A673 (cell line): ENCODE results near the gene EXOSC10.

Experiments
- EZH2 ChIP-seq: fragments of 200-600 bp; sonication (generic); IDR thresholded peaks from 2 replicates; pipeline ENCODE4 v1.6.1; 2017; ENCODE audit warnings: borderline replicate concordance, low read depth, mild to moderate bottlenecking, mixed read lengths, antibody characterized with exemption, low read length; ENCODE audit not compliant: poor library complexity, severe bottlenecking
- TF ChIP-seq, protein P1 (sequence below): fragments of 300-800, 200-600 bp; sonication (generic); conservative IDR thresholded peaks from 2 replicates; pipeline ENCODE4 v1.5.1; 2017; ENCODE audit warnings: low read depth, mild to moderate bottlenecking, antibody characterized with exemption, low read length, moderate library complexity, mixed read lengths

DNA sequence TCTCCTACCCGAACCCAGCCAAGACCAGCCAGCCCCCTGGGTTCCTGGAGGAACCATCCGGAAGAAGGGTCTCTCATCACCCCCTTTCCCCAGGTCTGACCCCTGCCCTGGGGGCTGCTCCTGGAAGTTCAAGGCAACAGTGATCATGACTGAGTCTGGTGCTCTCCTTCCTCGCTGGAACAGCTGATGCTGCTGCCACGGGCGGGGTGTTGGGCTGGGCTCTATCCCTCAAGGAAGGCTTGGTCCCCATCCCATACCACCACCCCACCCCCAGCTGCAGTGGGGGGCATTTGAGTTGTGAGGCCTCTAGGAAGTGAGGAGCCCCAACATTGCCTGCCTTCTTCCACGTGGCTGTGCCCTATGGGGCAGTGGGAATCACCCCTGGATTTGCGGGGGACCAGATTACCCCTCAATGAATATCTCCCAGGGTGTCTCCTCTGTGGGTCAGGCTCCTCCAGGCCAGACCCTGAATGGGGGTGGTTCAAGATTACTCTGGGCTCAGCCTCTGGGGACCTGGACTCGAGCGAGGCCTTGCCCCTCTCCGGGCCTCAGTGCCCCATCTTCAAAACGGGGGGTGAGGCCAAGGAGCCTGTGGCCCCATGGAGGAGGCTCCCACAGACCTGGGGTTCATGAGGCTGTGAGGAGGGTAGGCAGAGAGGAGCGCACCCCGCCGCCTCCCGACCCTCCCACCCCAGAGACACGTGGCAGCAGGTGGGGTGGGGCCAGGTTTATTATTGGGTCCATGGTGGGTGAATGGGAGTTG lies 55.4 kb downstream of the EXOSC10 start:
- TF ChIP-seq, protein P1, sequence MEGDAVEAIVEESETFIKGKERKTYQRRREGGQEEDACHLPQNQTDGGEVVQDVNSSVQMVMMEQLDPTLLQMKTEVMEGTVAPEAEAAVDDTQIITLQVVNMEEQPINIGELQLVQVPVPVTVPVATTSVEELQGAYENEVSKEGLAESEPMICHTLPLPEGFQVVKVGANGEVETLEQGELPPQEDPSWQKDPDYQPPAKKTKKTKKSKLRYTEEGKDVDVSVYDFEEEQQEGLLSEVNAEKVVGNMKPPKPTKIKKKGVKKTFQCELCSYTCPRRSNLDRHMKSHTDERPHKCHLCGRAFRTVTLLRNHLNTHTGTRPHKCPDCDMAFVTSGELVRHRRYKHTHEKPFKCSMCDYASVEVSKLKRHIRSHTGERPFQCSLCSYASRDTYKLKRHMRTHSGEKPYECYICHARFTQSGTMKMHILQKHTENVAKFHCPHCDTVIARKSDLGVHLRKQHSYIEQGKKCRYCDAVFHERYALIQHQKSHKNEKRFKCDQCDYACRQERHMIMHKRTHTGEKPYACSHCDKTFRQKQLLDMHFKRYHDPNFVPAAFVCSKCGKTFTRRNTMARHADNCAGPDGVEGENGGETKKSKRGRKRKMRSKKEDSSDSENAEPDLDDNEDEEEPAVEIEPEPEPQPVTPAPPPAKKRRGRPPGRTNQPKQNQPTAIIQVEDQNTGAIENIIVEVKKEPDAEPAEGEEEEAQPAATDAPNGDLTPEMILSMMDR, result no peak
- TF ChIP-seq EZH2, result no peak
